PC-9 (cell line): ENCODE data around the gene C9orf78. TPM values are rescaled to one million over a fixed set of nuclear protein-coding genes. Genes with fewer than 3 reads are reported as not detected.

Source experiments
- BruUV-seq: library from RNA; stranded (reverse); fragments of 400-500 nt; replicated peaks from 2 replicates; lab custom pipeline; 2021; lab: Mats Ljungman, UMichigan
- CTCF ChIA-PET: fragments of 300-600 bp; sonication (Branson Sonifier 250); formaldehyde crosslinking; loops from one replicate; lab custom pipeline; 2022; ENCODE audit warnings: antibody characterized with exemption; lab: Charles Lee
- POLR2A ChIA-PET: fragments of 300-600 bp; sonication (Branson Sonifier 250); formaldehyde crosslinking; loops from one replicate; lab custom pipeline; 2022; ENCODE audit warnings: antibody characterized with exemption; ENCODE audit not compliant: unreplicated experiment; lab: Charles Lee
- DNase-seq, 2 experiments: peaks; one replicate each; pipeline versions ENCODE4 v3.0.0 to v3.0.0-alpha.2; 2015 to 2022; ENCODE audit warnings: mixed read lengths in 1 of 2
- H2AFZ ChIP-seq: fragments of 200-600 bp; sonication (generic); 2 replicates; pipeline ENCODE4 v1.8.1; 2017; ENCODE audit warnings: antibody characterized with exemption
- H3F3A ChIP-seq: fragments of 200-600 bp; sonication (generic); 2 replicates; pipeline ENCODE4 v1.8.1; 2017; ENCODE audit warnings: antibody characterized with exemption, mild to moderate bottlenecking, low read depth; ENCODE audit not compliant: insufficient read depth
- H3K27ac ChIP-seq: fragments of 200-600 bp; sonication (generic); 2 replicates; pipeline ENCODE4 v1.6.1; 2016; ENCODE audit warnings: mixed run types
- H3K27me3 ChIP-seq: fragments of 200-600 bp; sonication (generic); 2 replicates; pipeline ENCODE4 v1.6.1; 2016; ENCODE audit warnings: low read depth, mixed run types; ENCODE audit not compliant: insufficient read depth
- H3K36me3 ChIP-seq: fragments of 200-600 bp; sonication (generic); 2 replicates; pipeline ENCODE4 v1.6.1; 2016; ENCODE audit warnings: low read depth, mixed run types
- H3K4me1 ChIP-seq: fragments of 200-600 bp; sonication (generic); replicated peaks from 2 replicates; pipeline ENCODE4 v1.6.1; 2016; ENCODE audit warnings: mixed run types; ENCODE audit not compliant: insufficient read depth
- H3K4me2 ChIP-seq: fragments of 200-600 bp; sonication (generic); 2 replicates; pipeline ENCODE4 v1.6.1; 2017; ENCODE audit warnings: mixed run types
- H3K4me3 ChIP-seq: fragments of 200-600 bp; sonication (generic); 2 replicates; pipeline ENCODE4 v1.6.1; 2016; ENCODE audit warnings: mixed run types
- H3K79me2 ChIP-seq: fragments of 200-600 bp; sonication (generic); 2 replicates; pipeline ENCODE4 v1.6.1; 2017; ENCODE audit warnings: low read depth, mixed run types
- H3K9me2 ChIP-seq: fragments of 200-600 bp; sonication (generic); 2 replicates; pipeline ENCODE4 v1.8.1; 2017; ENCODE audit warnings: mild to moderate bottlenecking; ENCODE audit not compliant: insufficient read depth
- H3K9me3 ChIP-seq: fragments of 200-600 bp; sonication (generic); 2 replicates; pipeline ENCODE4 v1.8.1; 2016; ENCODE audit warnings: low read depth; ENCODE audit not compliant: insufficient read depth
- H4K20me1 ChIP-seq: fragments of 200-600 bp; sonication (generic); 2 replicates; pipeline ENCODE4 v1.8.1; 2017; ENCODE audit not compliant: insufficient read depth
- CTCF ChIP-seq: fragments of 200-600 bp; sonication (generic); conservative IDR thresholded peaks from 2 replicates; pipeline ENCODE4 v1.6.1; 2017; ENCODE audit warnings: mixed run types, antibody characterized with exemption, mild to moderate bottlenecking, moderate library complexity
- EZH2 ChIP-seq: fragments of 200-600 bp; sonication (generic); IDR thresholded peaks from 2 replicates; pipeline ENCODE4 v1.8.0; 2017; ENCODE audit warnings: antibody characterized with exemption, low read depth
- intact Hi-C: fragments of 100-400 bp; cut with micrococcal nuclease; formaldehyde crosslinking; loops from one replicate; pipeline ENCODE4 v1.10.0; 2022; ENCODE audit not compliant: unreplicated experiment
- total RNA-seq: library from RNA; stranded (reverse); gene quantifications from 2 replicates; pipeline ENCODE4 v1.2.3, GENCODE V29; 2021

Gene C9orf78
- total RNA-seq, 1 experiment from 2014 or later, result 51.7 TPM

- Histone ChIP-seq H3K9me2 (no peaks in the 10 kb centered on the region), H3K79me2 (no peaks in the 10 kb centered on the region), H3K27ac (no peak overlapping the region), H3K4me3 (no peak overlapping the region), H3K4me1 (no peaks in the 10 kb centered on the region), H3K4me2 (no peak overlapping the region), H4K20me1 (no peaks in the 10 kb centered on the region), H3K36me3 (no peaks in the 10 kb centered on the region), H3F3A (no peaks in the 10 kb centered on the region), H2AFZ (no peak overlapping the region), H3K27me3 (no peaks in the 10 kb centered on the region), H3K9me3 (no peaks in the 10 kb centered on the region)
- ChIA-PET CTCF (no interaction called here), POLR2A (no interaction called here)
- DNase-seq, result no peak
- TF ChIP-seq EZH2, result no peak
- TF ChIP-seq CTCF, result no peak
- intact Hi-C loops, result no loop called here
- no TSS peak for BruUV-seq
Observed at GRCh38 chr9:129876815-129877214, 41.7 kb upstream of the C9orf78 start.

GRCh38 chr9:129875687-129876395 is 40.8 kb upstream of the C9orf78 start:
- Histone ChIP-seq H3K27me3 (no peaks in the 10 kb centered on the region), H4K20me1 (no peaks in the 10 kb centered on the region), H2AFZ (no peak overlapping the region), H3K9me3 (no peaks in the 10 kb centered on the region), H3K9me2 (no peaks in the 10 kb centered on the region), H3K36me3 (no peaks in the 10 kb centered on the region), H3K27ac (no peak overlapping the region), H3K4me2 (no peak overlapping the region), H3K79me2 (no peaks in the 10 kb centered on the region), H3K4me1 (no peaks in the 10 kb centered on the region), H3K4me3 (no peak overlapping the region), H3F3A (no peaks in the 10 kb centered on the region)
- no TSS peak for BruUV-seq
- TF ChIP-seq EZH2, result no peak
- ChIA-PET POLR2A (no interaction called here), CTCF (interaction anchor here (0.6 kb wide), 1 partner anchor 9 kb away, joined by 3 read pairs; no protein-coding TSS in a partner anchor)
- no peak for DNase-seq
- intact Hi-C loops, result no loop called here

GRCh38 chr9:129875181-129875611 is 40.1 kb upstream of the C9orf78 start:
- no TSS peak for BruUV-seq
- POLR2A ChIA-PET, result no interaction called here
- TF ChIP-seq EZH2, result no peak
- TF ChIP-seq CTCF, result no peak
- intact Hi-C loops, result no loop called here
- no peak for DNase-seq
- H3K4me2 ChIP-seq, result no peak overlapping the region
- H2AFZ ChIP-seq, result no peak overlapping the region
- no peaks in the 10 kb centered on the region for H3K79me2 ChIP-seq
- CTCF ChIA-PET, result no interaction called here
- H3K27ac ChIP-seq, result no peak overlapping the region
- H3K27me3 ChIP-seq, result no peaks in the 10 kb centered on the region
- no peaks in the 10 kb centered on the region for H3K9me2 ChIP-seq
- no peaks in the 10 kb centered on the region for H3K9me3 ChIP-seq
- no peaks in the 10 kb centered on the region for H3K36me3 ChIP-seq
- H3K4me1 ChIP-seq, result no peaks in the 10 kb centered on the region
- no peaks in the 10 kb centered on the region for H3F3A ChIP-seq
- no peaks in the 10 kb centered on the region for H4K20me1 ChIP-seq
- no peak overlapping the region for H3K4me3 ChIP-seq
